Measurements from ENCODE around the gene ALOX12. TPM values are rescaled to one million over a fixed set of nuclear protein-coding genes. Genes with fewer than 3 reads are reported as not detected.
A peak's percentile ranks its signal among the peaks of the same experiment; 100 is the strongest.

ALOX12 gene
- total RNA-seq, 4 donors from 2014 or later = not detected

DNA sequence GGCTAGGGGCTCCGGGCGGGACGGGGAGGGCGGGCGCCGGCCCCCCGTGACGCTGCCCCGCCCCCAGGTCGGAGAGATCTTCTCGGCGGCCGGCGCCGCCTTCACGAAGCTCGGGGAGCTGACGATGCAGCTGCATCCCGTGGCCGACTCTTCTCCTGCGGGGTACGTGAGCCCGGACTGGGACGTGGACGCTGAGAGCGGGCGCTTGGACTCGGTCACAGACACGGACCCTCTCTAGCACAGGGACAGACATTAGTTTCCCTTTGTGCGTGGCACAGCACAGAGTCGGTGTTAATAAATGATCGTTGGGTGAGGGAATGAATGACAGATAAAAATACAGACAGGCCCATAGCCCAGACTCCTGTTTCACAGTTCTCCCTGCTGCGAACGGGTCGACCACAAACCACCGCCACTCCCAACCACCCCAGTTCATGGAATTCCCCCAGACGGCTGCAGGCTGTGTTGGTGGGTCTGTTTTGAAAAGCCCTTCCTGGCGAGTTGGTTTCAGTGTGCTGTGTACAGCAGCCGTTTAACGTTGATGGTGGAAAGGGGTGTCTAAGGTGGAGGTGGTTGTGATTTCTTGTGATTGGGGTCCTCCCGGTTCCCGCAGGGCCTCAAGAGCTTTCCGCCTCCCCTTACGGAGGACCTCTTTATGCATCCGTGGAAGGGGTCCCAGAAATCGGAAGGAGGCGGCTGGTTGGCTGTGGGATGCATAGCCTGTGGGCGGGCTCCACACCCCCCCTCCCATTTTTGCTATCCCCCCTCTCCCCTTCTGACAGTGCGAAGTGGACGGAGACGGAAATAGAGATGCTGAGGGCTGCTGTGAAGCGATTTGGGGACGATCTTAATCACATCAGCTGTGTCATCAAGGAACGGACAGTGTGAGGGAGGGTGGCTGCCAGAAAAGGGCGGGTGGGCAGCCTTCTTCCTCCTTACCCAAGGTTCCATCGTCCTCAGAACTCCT lies 19.4 kb downstream of the ALOX12 start:
- DNase-seq = peak; percentile 49
- TF ChIP-seq EP300 (IDR thresholded peaks at IDR 0.05; ENCODE audit: low read depth) (no peak), POLR2A (IDR thresholded peaks at IDR 0.05) (no peak), POLR2AphosphoS5 (IDR thresholded peaks at IDR 0.05) (peak in 2 of 3 donors; percentile 48 to 69)
- Histone ChIP-seq H3K27ac (peak overlapping the region; percentile 95 to 98 (median 96)), H3K4me3 (peak overlapping the region; percentile 30 to 97 (median 84)), H3K36me3 (no peaks in the 10 kb centered on the region), H3K9me3 (no peaks in the 10 kb centered on the region), H3K4me1 (peaks cover 15 to 65% (median 40%) of the 10 kb centered on the region in 4 donors), H3K27me3 (no peaks in the 10 kb centered on the region)
- intact Hi-C loops (cut with DNase I; ENCODE audit: low total_unique reads) (no loop called here), in situ Hi-C loops (cut with MboI; ENCODE audit: low pct_ligation_motif_present in 1 of 4, low pct_unique_long_range_greater_than_20kb in 1 of 4, low sequenced_read_pairs in 3 of 4) (loop anchor here in 3 of 4 donors (5.0 to 25.0 kb wide), 3 partner anchors 103 to 378 kb away; partner anchors contain the start of genes C17orf100 (in 1 of the 3), KIAA0753 (in 1 of the 3), MED31 (in 1 of the 3) and TXNDC17 (in 1 of the 3))
- WGBS, 2 donors (ENCODE audit: low coverage in 1 of 2) = 20% methylated on average over 1 to 37 of the region's 56 CpGs

DNA sequence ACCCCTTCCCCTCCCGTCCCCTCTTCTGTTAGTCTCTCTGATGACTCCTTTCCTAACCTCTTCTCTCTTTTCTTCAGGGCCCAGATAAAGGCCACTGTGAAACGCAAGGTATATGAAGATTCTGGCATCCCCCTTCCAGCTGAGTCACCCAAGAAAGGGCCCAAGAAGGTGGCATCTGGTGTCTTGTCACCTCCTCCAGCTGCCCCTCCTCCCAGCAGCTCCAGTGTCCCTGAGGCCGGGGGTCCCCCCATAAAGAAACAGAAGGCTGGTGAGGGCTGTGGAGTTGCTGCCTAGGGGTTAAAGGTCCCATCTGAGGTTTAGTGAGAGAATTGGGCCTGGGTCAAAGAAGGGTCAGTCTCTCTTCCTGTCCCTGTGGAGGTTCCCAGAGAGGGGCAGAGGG lies 20.6 kb downstream of the ALOX12 start:
- H3K4me3 ChIP-seq = no peak overlapping the region
- TF ChIP-seq EP300 (IDR thresholded peaks at IDR 0.05; ENCODE audit: low read depth) = no peak
- TF ChIP-seq, protein P1, sequence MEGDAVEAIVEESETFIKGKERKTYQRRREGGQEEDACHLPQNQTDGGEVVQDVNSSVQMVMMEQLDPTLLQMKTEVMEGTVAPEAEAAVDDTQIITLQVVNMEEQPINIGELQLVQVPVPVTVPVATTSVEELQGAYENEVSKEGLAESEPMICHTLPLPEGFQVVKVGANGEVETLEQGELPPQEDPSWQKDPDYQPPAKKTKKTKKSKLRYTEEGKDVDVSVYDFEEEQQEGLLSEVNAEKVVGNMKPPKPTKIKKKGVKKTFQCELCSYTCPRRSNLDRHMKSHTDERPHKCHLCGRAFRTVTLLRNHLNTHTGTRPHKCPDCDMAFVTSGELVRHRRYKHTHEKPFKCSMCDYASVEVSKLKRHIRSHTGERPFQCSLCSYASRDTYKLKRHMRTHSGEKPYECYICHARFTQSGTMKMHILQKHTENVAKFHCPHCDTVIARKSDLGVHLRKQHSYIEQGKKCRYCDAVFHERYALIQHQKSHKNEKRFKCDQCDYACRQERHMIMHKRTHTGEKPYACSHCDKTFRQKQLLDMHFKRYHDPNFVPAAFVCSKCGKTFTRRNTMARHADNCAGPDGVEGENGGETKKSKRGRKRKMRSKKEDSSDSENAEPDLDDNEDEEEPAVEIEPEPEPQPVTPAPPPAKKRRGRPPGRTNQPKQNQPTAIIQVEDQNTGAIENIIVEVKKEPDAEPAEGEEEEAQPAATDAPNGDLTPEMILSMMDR (IDR thresholded peaks at IDR 0.05) = no peak
- no peak for TF ChIP-seq POLR2AphosphoS5 (IDR thresholded peaks at IDR 0.05)
- H3K9me3 ChIP-seq = no peaks in the 10 kb centered on the region
- H3K4me1 ChIP-seq = peaks cover 10 to 54% (median 30%) of the 10 kb centered on the region in 4 donors
- H3K36me3 ChIP-seq = no peaks in the 10 kb centered on the region
- in situ Hi-C loops (cut with MboI; ENCODE audit: low pct_ligation_motif_present in 1 of 4, low pct_unique_long_range_greater_than_20kb in 1 of 4, low sequenced_read_pairs in 3 of 4) (loop anchor here in 2 of 4 donors (25.0 kb wide), 2 partner anchors 354 to 379 kb away; partner anchors contain the start of genes C17orf100 (in 1 of the 2), KIAA0753 (in 1 of the 2), MED31 (in 1 of the 2) and TXNDC17 (in 1 of the 2)), intact Hi-C loops (cut with DNase I; ENCODE audit: low total_unique reads) (no loop called here)
- peak overlapping the region in 3 of 4 donors; percentile 95 to 98 (median 97) for H3K27ac ChIP-seq
- no peak for DNase-seq
- 20 to 90% methylated on average over 1 to 3 of the region's 3 CpGs for WGBS, 2 donors (ENCODE audit: low coverage in 1 of 2)
- H3K27me3 ChIP-seq = no peaks in the 10 kb centered on the region

DNA sequence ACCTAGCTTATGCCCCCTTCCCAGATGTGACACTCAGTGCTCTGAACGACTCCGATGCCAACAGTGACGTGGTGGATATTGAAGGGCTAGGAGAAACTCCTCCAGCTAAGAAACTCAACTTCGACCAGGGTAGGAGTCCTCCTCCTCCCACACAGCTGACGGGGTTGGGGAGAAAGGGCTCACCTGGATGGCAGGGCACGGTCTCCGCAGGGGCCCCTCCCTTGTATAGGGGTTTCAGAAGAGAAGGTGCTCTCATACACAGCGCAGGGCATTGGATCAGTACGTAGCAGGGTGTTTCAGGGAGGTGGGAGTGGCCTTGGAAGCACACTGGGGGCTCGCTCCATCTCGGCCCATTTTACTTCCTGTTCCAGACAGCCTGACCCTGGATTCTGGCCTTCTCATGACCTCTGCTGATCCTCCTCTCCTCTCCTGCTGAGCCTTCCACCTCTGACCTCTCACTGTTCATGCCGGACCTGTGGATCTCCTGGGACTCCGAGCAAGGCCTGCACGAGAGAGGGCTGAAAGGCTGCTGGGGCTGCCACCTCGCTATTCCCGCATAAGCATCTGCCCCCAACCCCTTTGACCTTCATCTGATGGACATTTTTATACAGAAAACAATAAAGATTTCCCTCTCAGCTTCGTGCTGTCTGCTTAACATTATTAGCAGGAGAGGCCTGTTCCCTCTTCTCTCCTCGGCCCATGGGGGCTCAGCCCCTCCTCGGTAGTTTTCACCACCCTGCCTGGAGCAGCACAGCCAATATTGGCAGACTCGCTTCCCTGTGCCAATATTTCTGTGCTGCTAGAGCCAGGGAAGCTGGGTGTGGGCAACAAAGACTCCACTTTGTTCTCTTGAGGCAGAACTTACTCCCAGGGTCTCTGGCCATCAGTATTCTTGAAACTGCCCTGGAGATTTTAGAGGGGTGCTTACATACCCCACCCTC lies 21.3 kb downstream of the ALOX12 start:
- H3K27me3 ChIP-seq = peaks cover under 1% of the 10 kb centered on the region
- WGBS, 2 donors (ENCODE audit: low coverage in 1 of 2) = 84 to 98% methylated on average over 5 to 20 of the region's 20 CpGs
- intact Hi-C loops (cut with DNase I; ENCODE audit: low total_unique reads) (no loop called here), in situ Hi-C loops (cut with MboI; ENCODE audit: low pct_ligation_motif_present in 1 of 4, low pct_unique_long_range_greater_than_20kb in 1 of 4, low sequenced_read_pairs in 3 of 4) (loop anchor here in 2 of 4 donors (25.0 kb wide), 2 partner anchors 355 to 380 kb away; partner anchors contain the start of genes C17orf100 (in 1 of the 2), KIAA0753 (in 1 of the 2), MED31 (in 1 of the 2) and TXNDC17 (in 1 of the 2))
- H3K36me3 ChIP-seq = no peaks in the 10 kb centered on the region
- DNase-seq = no peak
- peaks cover 14 to 58% (median 34%) of the 10 kb centered on the region in 4 donors for H3K4me1 ChIP-seq
- H3K27ac ChIP-seq = peak overlapping the region; percentile 74 to 98 (median 89)
- TF ChIP-seq, protein P1 (IDR thresholded peaks at IDR 0.05) = no peak
- TF ChIP-seq POLR2A (IDR thresholded peaks at IDR 0.05) (no peak), POLR2AphosphoS5 (IDR thresholded peaks at IDR 0.05) (no peak), EP300 (IDR thresholded peaks at IDR 0.05; ENCODE audit: low read depth) (no peak)
- no peaks in the 10 kb centered on the region for H3K9me3 ChIP-seq
- peak overlapping the region in 1 of 4 donors; percentile 45 for H3K4me3 ChIP-seq

DNA sequence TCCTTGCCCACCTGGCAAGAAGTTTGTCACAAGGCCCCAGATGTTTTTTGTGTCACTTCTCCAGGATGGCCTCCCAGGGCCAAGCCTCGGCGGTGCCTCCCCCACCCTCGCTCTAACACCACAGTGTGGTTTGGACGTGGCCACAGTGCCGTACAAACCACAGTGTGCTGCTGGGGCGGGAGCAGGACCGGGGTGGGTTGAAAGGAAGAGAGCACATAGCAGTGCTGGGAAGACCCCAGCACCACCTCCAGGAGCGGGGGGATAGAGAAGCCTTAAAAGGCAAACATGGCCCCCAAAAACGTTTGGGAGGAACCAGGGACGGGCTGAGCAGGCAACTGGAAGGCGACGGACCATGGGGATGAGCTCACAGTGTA lies 22.0 kb downstream of the ALOX12 start:
- DNase-seq = no peak
- in situ Hi-C loops (cut with MboI; ENCODE audit: low pct_ligation_motif_present in 1 of 4, low pct_unique_long_range_greater_than_20kb in 1 of 4, low sequenced_read_pairs in 3 of 4) = loop anchor here in 2 of 4 donors (25.0 kb wide), 2 partner anchors 356 to 381 kb away; partner anchors contain the start of genes C17orf100 (in 1 of the 2), KIAA0753 (in 1 of the 2), MED31 (in 1 of the 2) and TXNDC17 (in 1 of the 2)
- WGBS, 2 donors (ENCODE audit: low coverage in 1 of 2) = 58 to 73% methylated on average over 3 to 12 of the region's 12 CpGs

More for the DNA sequence above, 22.0 kb downstream of the ALOX12 start:
- H3K36me3 ChIP-seq = no peaks in the 10 kb centered on the region
- intact Hi-C loops (cut with DNase I; ENCODE audit: low total_unique reads) = no loop called here
- H3K27ac ChIP-seq = peak overlapping the region; percentile 74 to 98 (median 89)
- peaks cover 14 to 65% (median 40%) of the 10 kb centered on the region in 4 donors for H3K4me1 ChIP-seq
- TF ChIP-seq, protein P1 (IDR thresholded peaks at IDR 0.05) = no peak
- no peak for TF ChIP-seq POLR2A (IDR thresholded peaks at IDR 0.05)
- no peak for TF ChIP-seq EP300 (IDR thresholded peaks at IDR 0.05; ENCODE audit: low read depth)
- TF ChIP-seq POLR2AphosphoS5 (IDR thresholded peaks at IDR 0.05) = no peak
- peaks cover 7% of the 10 kb centered on the region for H3K27me3 ChIP-seq
- peak overlapping the region in 1 of 4 donors; percentile 45 for H3K4me3 ChIP-seq
- H3K9me3 ChIP-seq = no peaks in the 10 kb centered on the region
